IMR-90 (cell line): ENCODE results near the gene GABARAPL2. TPM values are rescaled to one million over a fixed set of nuclear protein-coding genes. Genes with fewer than 3 reads are reported as not detected.

Experiments used
- ATAC-seq: fragments of 200-7000 bp; cut with Tn5 transposase; 2 replicates; pipeline ENCODE4 v1.9.1; 2020; ENCODE audit warnings: low read depth, mild to moderate bottlenecking, moderate library complexity
- BruUV-seq: library from RNA; stranded (reverse); fragments of 400-500 nt; replicated peaks from 2 replicates; lab custom pipeline; 2021; lab: Mats Ljungman, UMichigan
- CTCF ChIA-PET: fragments of 300-600 bp; formaldehyde crosslinking; extraction: SDS; loops from one replicate; lab custom pipeline; 2021; ENCODE audit warnings: antibody characterized with exemption; lab: Yijun Ruan, JAX
- POLR2A ChIA-PET: fragments of 300-600 bp; sonication (Branson Sonifier 250); formaldehyde crosslinking; loops from one replicate; lab custom pipeline; 2022; ENCODE audit warnings: antibody characterized with exemption; ENCODE audit not compliant: unreplicated experiment; lab: Charles Lee
- DNase-seq: peaks from one replicate; pipeline ENCODE4 v3.0.0; 2013
- H2AFZ ChIP-seq: replicated peaks from 2 replicates; pipeline ENCODE3; 2013; ENCODE audit warnings: low read length, mild to moderate bottlenecking; ENCODE audit not compliant: poor library complexity
- H2AK5ac ChIP-seq: 2 replicates; pipeline ENCODE4 v1.6.1; 2013; ENCODE audit warnings: low read depth, low read length, inconsistent platforms
- H2AK9ac ChIP-seq: replicated peaks from 2 replicates; pipeline ENCODE3; 2013; ENCODE audit warnings: mild to moderate bottlenecking, low read depth, low read length, moderate library complexity; ENCODE audit not compliant: poor library complexity
- H2BK120ac ChIP-seq: 2 replicates; pipeline ENCODE4 v1.6.1; 2013; ENCODE audit warnings: low read depth, low read length, inconsistent platforms
- H2BK15ac ChIP-seq: 3 replicates; pipeline ENCODE4 v1.6.1; 2013; ENCODE audit warnings: low read depth, low read length, inconsistent platforms
- H2BK20ac ChIP-seq: 2 replicates; pipeline ENCODE4 v1.6.1; 2013; ENCODE audit warnings: low read depth, mild to moderate bottlenecking, inconsistent platforms, low read length, moderate library complexity
- H2BK5ac ChIP-seq: 2 replicates; pipeline ENCODE4 v1.6.1; 2013; ENCODE audit warnings: mild to moderate bottlenecking, low read depth, low read length, inconsistent platforms; ENCODE audit not compliant: poor library complexity, severe bottlenecking
- H3K14ac ChIP-seq: replicated peaks from 2 replicates; pipeline ENCODE4 v1.6.1; 2013; ENCODE audit warnings: low read depth, low read length, inconsistent platforms
- H3K18ac ChIP-seq: 2 replicates; pipeline ENCODE4 v1.6.1; 2013; ENCODE audit warnings: low read depth, low read length, control low read depth
- H3K23ac ChIP-seq: 2 replicates; pipeline ENCODE4 v1.6.1; 2013; ENCODE audit warnings: low read depth, low read length, inconsistent platforms
- H3K27ac ChIP-seq: 2 replicates; pipeline ENCODE4 v1.5.1; 2013; ENCODE audit warnings: mild to moderate bottlenecking, control low read depth, low read length; ENCODE audit not compliant: insufficient read depth
- H3K27me3 ChIP-seq: 2 replicates; pipeline ENCODE4 v1.6.1; 2013; ENCODE audit warnings: low read length; ENCODE audit not compliant: control insufficient read depth, insufficient read depth
- H3K36me3 ChIP-seq: 2 replicates; pipeline ENCODE4 v1.6.1; 2013; ENCODE audit warnings: low read length, mixed read lengths; ENCODE audit not compliant: control insufficient read depth, insufficient read depth
- H3K4ac ChIP-seq: 2 replicates; pipeline ENCODE4 v1.6.1; 2013; ENCODE audit warnings: low read depth, low read length, inconsistent platforms
- H3K4me1 ChIP-seq: 2 replicates; pipeline ENCODE4 v1.6.1; 2013; ENCODE audit warnings: low read length, mixed read lengths; ENCODE audit not compliant: control insufficient read depth, insufficient read depth
- H3K4me2 ChIP-seq: 2 replicates; pipeline ENCODE4 v1.6.1; 2013; ENCODE audit warnings: low read depth, mild to moderate bottlenecking, control low read depth, low read length, moderate library complexity
- H3K4me3 ChIP-seq: 2 replicates; pipeline ENCODE4 v1.5.1; 2013; ENCODE audit warnings: low read depth, mild to moderate bottlenecking, control low read depth, low read length, moderate library complexity; ENCODE audit not compliant: insufficient read depth
- H3K56ac ChIP-seq: 2 replicates; pipeline ENCODE4 v1.6.1; 2013; ENCODE audit warnings: low read length, inconsistent platforms; ENCODE audit not compliant: insufficient read depth; ENCODE audit errors: extremely low read depth
- H3K79me1 ChIP-seq, 2 experiments: 2 replicates each; pipeline ENCODE4 v1.6.1; 2013; ENCODE audit warnings: low read length in 2 of 2, inconsistent platforms in 1 of 2, low read depth in 1 of 2
- H3K9ac ChIP-seq: 2 replicates; pipeline ENCODE4 v1.6.1; 2013; ENCODE audit warnings: low read depth, low read length, control low read depth
- H3K9me1 ChIP-seq: 2 replicates; pipeline ENCODE4 v1.6.1; 2013; ENCODE audit warnings: low read length, inconsistent platforms; ENCODE audit not compliant: insufficient read depth
- H3K9me3 ChIP-seq: 2 replicates; pipeline ENCODE4 v1.6.1; 2013; ENCODE audit warnings: low read length; ENCODE audit not compliant: control insufficient read depth, insufficient read depth
- H4K20me1 ChIP-seq: 2 replicates; pipeline ENCODE4 v1.6.1; 2013; ENCODE audit warnings: low read length, inconsistent platforms; ENCODE audit not compliant: insufficient read depth
- H4K5ac ChIP-seq: 2 replicates; pipeline ENCODE4 v1.6.1; 2013; ENCODE audit warnings: mild to moderate bottlenecking, low read depth, low read length, control low read depth
- H4K8ac ChIP-seq, 2 experiments: 2 replicates each; pipeline ENCODE4 v1.6.1; 2013; ENCODE audit warnings: low read depth in 2 of 2, low read length in 2 of 2, control low read depth in 1 of 2, inconsistent platforms in 1 of 2
- H4K91ac ChIP-seq: 2 replicates; pipeline ENCODE4 v1.6.1; 2013; ENCODE audit warnings: low read depth, low read length, inconsistent platforms; ENCODE audit not compliant: insufficient read depth
- CTCF ChIP-seq: conservative IDR thresholded peaks from 2 replicates; pipeline ENCODE4 v1.5.1; 2012; ENCODE audit warnings: mild to moderate bottlenecking, low read depth, low read length, improper control_type of control experiment
- MAFK ChIP-seq: IDR thresholded peaks from 2 replicates; pipeline ENCODE4 v1.6.1; 2012; ENCODE audit warnings: low read depth, low read length, improper control_type of control experiment
- MXI1 ChIP-seq: IDR thresholded peaks from 2 replicates; pipeline ENCODE4 v1.6.1; 2012; ENCODE audit warnings: low read depth, mild to moderate bottlenecking, low read length, moderate library complexity, borderline replicate concordance
- NFE2L2 ChIP-seq: fragments of 150-350 bp; IDR thresholded peaks from 2 replicates; pipeline ENCODE4 v1.6.1; 2016; ENCODE audit warnings: low read depth, mild to moderate bottlenecking, low read length
- RAD21 ChIP-seq: IDR thresholded peaks from 2 replicates; pipeline ENCODE4 v1.6.1; 2012; ENCODE audit warnings: low read length, improper control_type of control experiment
- RCOR1 ChIP-seq: IDR thresholded peaks from 2 replicates; pipeline ENCODE4 v1.6.1; 2012; ENCODE audit warnings: mild to moderate bottlenecking, low read length, improper control_type of control experiment; ENCODE audit not compliant: insufficient replicate concordance
- RFX5 ChIP-seq: IDR thresholded peaks from 2 replicates; pipeline ENCODE4 v1.8.0; 2012; ENCODE audit warnings: low read depth, mild to moderate bottlenecking, low read length, moderate library complexity
- SMC3 ChIP-seq: fragments of 150-350 bp; IDR thresholded peaks from 2 replicates; pipeline ENCODE4 v1.6.1; 2016; ENCODE audit warnings: low read depth, mild to moderate bottlenecking, antibody characterized with exemption, low read length, moderate library complexity
- WGBS, 2 experiments: methylation state at CpG; one replicate each; pipeline versions ENCODE4 v1.1.5 to v1.1.7; 2013; ENCODE audit warnings: missing lambda C conversion rate in 2 of 2; ENCODE audit not compliant: insufficient read length in 1 of 2; ENCODE audit errors: extremely low coverage in 2 of 2; 5-methylcytosine and 5-hydroxymethylcytosine counted together
- dilution Hi-C: fragments of 300-500 bp; cut with HindIII; formaldehyde crosslinking; loops from one replicate; pipeline ENCODE4 v1.14.3; 2018; ENCODE audit warnings: low sequenced_read_pairs; ENCODE audit not compliant: unreplicated experiment
- in situ Hi-C: fragments of 300-500 bp; cut with MboI; formaldehyde crosslinking; loops from 3 replicates; pipeline ENCODE4 v1.14.3; 2019; ENCODE audit warnings: low sequenced_read_pairs, inconsistent platforms, mixed read lengths
- intact Hi-C: fragments of 100-400 bp; cut with micrococcal nuclease; formaldehyde crosslinking; loops from 2 replicates; pipeline ENCODE4 v1.10.0; 2022
- polyA plus RNA-seq, 3 experiments: library from polyadenylated mRNA; depleted of rRNA; stranded (reverse); fragments of >200 nt; gene quantifications; 2 replicates each; pipeline ENCODE4 v1.2.3, GENCODE V29; 2012; ENCODE audit warnings: low replicate concordance in 1 of 3
- total RNA-seq: library from RNA; depleted of rRNA; stranded (reverse); fragments of >200 nt; gene quantifications from 2 replicates; pipeline ENCODE4 v1.2.3, GENCODE V29; 2012

The GABARAPL2 gene
- total and polyA plus RNA-seq, 2 of the 4 experiments (the other 2 are of a cell fraction): 33.3 to 65.9 TPM

DNA sequence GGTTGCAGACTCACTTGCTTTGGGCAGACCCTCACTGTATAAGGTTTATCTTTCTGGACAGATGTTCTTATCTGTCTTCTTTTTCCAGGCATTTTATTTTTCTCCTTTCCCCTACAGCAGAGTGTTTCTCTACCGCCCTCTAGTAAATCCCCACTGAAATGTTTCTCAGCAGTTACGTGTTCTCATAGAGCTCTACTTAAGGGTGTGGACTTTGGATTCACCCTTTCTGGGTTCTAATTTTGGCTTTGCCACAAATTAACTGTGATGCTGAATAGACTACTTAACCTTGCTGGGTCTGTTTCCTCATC lies 54.9 kb downstream of the GABARAPL2 start:
- Histone ChIP-seq H2AK9ac (no peak overlapping the region), H3K27me3 (no peaks in the 10 kb centered on the region), H3K9me3 (no peaks in the 10 kb centered on the region), H3K36me3 (peaks cover 25% of the 10 kb centered on the region), H2AK5ac (no peak overlapping the region), H2BK120ac (no peak overlapping the region), H3K56ac (no peak overlapping the region), H4K20me1 (no peaks in the 10 kb centered on the region), H4K5ac (no peak overlapping the region), H2BK5ac (no peak overlapping the region), H3K4ac (no peak overlapping the region), H3K4me3 (no peak overlapping the region), H2AFZ (no peak overlapping the region), H3K9ac (no peak overlapping the region; the same call in 1 of the 2 replicates), H4K91ac (no peak overlapping the region), H3K27ac (no peak overlapping the region), H4K8ac (no peak overlapping the region), H3K4me1 (peaks cover 5% of the 10 kb centered on the region), H2BK20ac (no peak overlapping the region), H3K79me1 (peaks cover 17 to 23% of the 10 kb centered on the region in 2 experiments), H3K18ac (no peak overlapping the region), H3K4me2 (no peak overlapping the region), H2BK15ac (no peak overlapping the region), H3K14ac (no peak overlapping the region), H3K23ac (no peak overlapping the region), H3K9me1 (no peaks in the 10 kb centered on the region)
- TF ChIP-seq SMC3 (peak; percentile 48; the same call in 1 of the 2 replicates), RAD21 (peak; percentile 55), MAFK (no peak), RCOR1 (no peak), RFX5 (no peak), NFE2L2 (no peak), CTCF (peak; percentile 59), MXI1 (no peak)
- DNase-seq (peak; percentile 55), ATAC-seq (peak; percentile 24; the same call in 1 of the 2 replicates)
- ChIA-PET POLR2A (no interaction called here), CTCF (interaction anchor here (0.5 to 1.5 kb wide), 4 partner anchors 9 to 143 kb away, joined by 3 to 5 read pairs (median 4); no protein-coding TSS in a partner anchor)
- WGBS, 2 experiments: no CpG with 5 or more reads among the region's 2 CpGs
- no TSS peak for BruUV-seq
- dilution Hi-C loops (no loop called here), intact Hi-C loops (loop anchor here (10.0 kb wide), 2 partner anchors 156 to 426 kb away; partner anchors contain the start of gene TMEM170A), in situ Hi-C loops (no loop called here)
